ENCODE data around the gene EDN1. TPM values are rescaled to one million over a fixed set of nuclear protein-coding genes. Genes with fewer than 3 reads are reported as not detected.

The EDN1 gene
- total RNA-seq, 1 experiment from 2014 or later, result 25.6 TPM

GRCh38 chr6:12279322-12280091 lies 10.7 kb upstream of the EDN1 start:
- H3K4me3 ChIP-seq (ENCODE audit: low read length), result no peak overlapping the region

GRCh38 chr6:12280458-12280857 lies 9.7 kb upstream of the EDN1 start:
- Histone ChIP-seq H3K36me3 (ENCODE audit: low read depth, low read length) (no peaks in the 10 kb centered on the region), H3F3A (ENCODE audit: low read length, unreplicated experiment) (peaks cover 6% of the 10 kb centered on the region), H3K79me2 (ENCODE audit: low read length) (no peaks in the 10 kb centered on the region), H3K4me3 (ENCODE audit: low read length) (no peak overlapping the region), H3K4me2 (ENCODE audit: low read length) (0 out of 2 replicates have a peak overlapping the region, but pooled peaks have one; percentile 10), H4K20me1 (ENCODE audit: low read length) (no peaks in the 10 kb centered on the region), H3K9me3 (ENCODE audit: low read length) (no peaks in the 10 kb centered on the region), H2AFZ (ENCODE audit: low read length) (no peak overlapping the region), H3K27me3 (ENCODE audit: low read length) (no peaks in the 10 kb centered on the region), H3K9me2 (replicated peaks; ENCODE audit: low read length) (no peaks in the 10 kb centered on the region), H3K27ac (ENCODE audit: low read length) (no peak overlapping the region), H3K9ac (ENCODE audit: low read length) (no peak overlapping the region), H3K4me1 (ENCODE audit: insufficient read depth, low read length) (peaks cover 25% of the 10 kb centered on the region)
- peak; percentile 60 for ATAC-seq
- TF ChIP-seq EZH2 (IDR thresholded peaks at IDR 0.05; ENCODE audit: low read length, unreplicated experiment) (no peak), EZH2phosphoT487 (IDR thresholded peaks at IDR 0.05; ENCODE audit: borderline replicate concordance, low read length) (no peak)
- TF ChIP-seq, protein P1, sequence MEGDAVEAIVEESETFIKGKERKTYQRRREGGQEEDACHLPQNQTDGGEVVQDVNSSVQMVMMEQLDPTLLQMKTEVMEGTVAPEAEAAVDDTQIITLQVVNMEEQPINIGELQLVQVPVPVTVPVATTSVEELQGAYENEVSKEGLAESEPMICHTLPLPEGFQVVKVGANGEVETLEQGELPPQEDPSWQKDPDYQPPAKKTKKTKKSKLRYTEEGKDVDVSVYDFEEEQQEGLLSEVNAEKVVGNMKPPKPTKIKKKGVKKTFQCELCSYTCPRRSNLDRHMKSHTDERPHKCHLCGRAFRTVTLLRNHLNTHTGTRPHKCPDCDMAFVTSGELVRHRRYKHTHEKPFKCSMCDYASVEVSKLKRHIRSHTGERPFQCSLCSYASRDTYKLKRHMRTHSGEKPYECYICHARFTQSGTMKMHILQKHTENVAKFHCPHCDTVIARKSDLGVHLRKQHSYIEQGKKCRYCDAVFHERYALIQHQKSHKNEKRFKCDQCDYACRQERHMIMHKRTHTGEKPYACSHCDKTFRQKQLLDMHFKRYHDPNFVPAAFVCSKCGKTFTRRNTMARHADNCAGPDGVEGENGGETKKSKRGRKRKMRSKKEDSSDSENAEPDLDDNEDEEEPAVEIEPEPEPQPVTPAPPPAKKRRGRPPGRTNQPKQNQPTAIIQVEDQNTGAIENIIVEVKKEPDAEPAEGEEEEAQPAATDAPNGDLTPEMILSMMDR (conservative IDR thresholded peaks at IDR 0.05; ENCODE audit: low read depth, low read length), result no peak
- intact Hi-C loops (cut with micrococcal nuclease), result no loop called here
- POLR2A ChIA-PET (ENCODE audit: unreplicated experiment), result no interaction called here
- no TSS peak for BruUV-seq (replicated peaks)
- CTCF ChIA-PET, result interaction anchor here (0.5 kb wide), 1 partner anchor 144 kb away, joined by 3 read pairs; no protein-coding TSS in a partner anchor
- peak; percentile 72 for DNase-seq

More at GRCh38 chr6:12279322-12280091, 10.7 kb upstream of the EDN1 start:
- peaks cover 6% of the 10 kb centered on the region for H3F3A ChIP-seq (ENCODE audit: low read length, unreplicated experiment)
- H3K4me1 ChIP-seq (ENCODE audit: insufficient read depth, low read length), result peaks cover 29% of the 10 kb centered on the region
- H3K9me3 ChIP-seq (ENCODE audit: low read length), result no peaks in the 10 kb centered on the region
- peak overlapping the region; percentile 29 for H3K4me2 ChIP-seq (ENCODE audit: low read length)
- no peaks in the 10 kb centered on the region for H3K79me2 ChIP-seq (ENCODE audit: low read length)
- H3K36me3 ChIP-seq (ENCODE audit: low read depth, low read length), result no peaks in the 10 kb centered on the region
- ChIA-PET CTCF (interaction anchor here (1.7 kb wide), 1 partner anchor 8 kb away, joined by 5 read pairs; no protein-coding TSS in a partner anchor), POLR2A (ENCODE audit: unreplicated experiment) (no interaction called here)
- TF ChIP-seq, protein P1 (conservative IDR thresholded peaks at IDR 0.05; ENCODE audit: low read depth, low read length), result no peak
- TF ChIP-seq EZH2phosphoT487 (IDR thresholded peaks at IDR 0.05; ENCODE audit: borderline replicate concordance, low read length) (no peak), EZH2 (IDR thresholded peaks at IDR 0.05; ENCODE audit: low read length, unreplicated experiment) (no peak)
- intact Hi-C loops (cut with micrococcal nuclease), result no loop called here
- H3K9me2 ChIP-seq (replicated peaks; ENCODE audit: low read length), result no peaks in the 10 kb centered on the region
- no peak overlapping the region for H2AFZ ChIP-seq (ENCODE audit: low read length)
- no peak for DNase-seq
- no peaks in the 10 kb centered on the region for H4K20me1 ChIP-seq (ENCODE audit: low read length)
- BruUV-seq (replicated peaks), result no TSS peak
- H3K9ac ChIP-seq (ENCODE audit: low read length), result no peak overlapping the region; the same call in 1 of the 2 replicates
- ATAC-seq, result no peak
- no peaks in the 10 kb centered on the region for H3K27me3 ChIP-seq (ENCODE audit: low read length)
- peak overlapping the region; percentile 45 for H3K27ac ChIP-seq (ENCODE audit: low read length)

DNA sequence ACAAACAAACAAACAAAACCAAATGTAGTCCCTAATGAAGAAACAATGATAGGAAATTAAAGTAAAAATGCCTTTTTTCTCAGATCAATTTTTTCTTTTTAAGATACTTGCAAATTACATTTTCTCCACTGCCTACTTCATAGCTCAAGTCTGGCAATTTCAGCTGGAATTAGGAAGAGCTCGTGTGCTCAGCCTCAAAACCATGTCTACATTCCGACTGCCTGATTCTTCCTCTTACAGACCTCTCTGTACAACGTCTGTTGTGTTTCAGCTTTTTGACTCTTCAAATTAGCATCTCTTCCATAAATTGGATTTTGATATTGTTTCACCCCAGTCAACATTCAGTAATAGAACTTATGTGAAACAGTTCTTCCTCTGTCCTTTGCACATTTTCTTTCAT lies 9.3 kb upstream of the EDN1 start:
- no peak for TF ChIP-seq EZH2phosphoT487 (IDR thresholded peaks at IDR 0.05; ENCODE audit: borderline replicate concordance, low read length)
- TF ChIP-seq, protein P1 (conservative IDR thresholded peaks at IDR 0.05; ENCODE audit: low read depth, low read length), result no peak
- no peak for TF ChIP-seq EZH2 (IDR thresholded peaks at IDR 0.05; ENCODE audit: low read length, unreplicated experiment)
- DNase-seq, result no peak
- ATAC-seq, result no peak
- Histone ChIP-seq H4K20me1 (ENCODE audit: low read length) (no peaks in the 10 kb centered on the region), H3K9ac (ENCODE audit: low read length) (no peak overlapping the region), H3K4me1 (ENCODE audit: insufficient read depth, low read length) (peaks cover 25% of the 10 kb centered on the region), H3K9me3 (ENCODE audit: low read length) (no peaks in the 10 kb centered on the region), H3K4me2 (ENCODE audit: low read length) (0 out of 2 replicates have a peak overlapping the region, but pooled peaks have one; percentile 10), H3K36me3 (ENCODE audit: low read depth, low read length) (no peaks in the 10 kb centered on the region), H2AFZ (ENCODE audit: low read length) (no peak overlapping the region), H3K9me2 (replicated peaks; ENCODE audit: low read length) (no peaks in the 10 kb centered on the region), H3K27me3 (ENCODE audit: low read length) (no peaks in the 10 kb centered on the region), H3K27ac (ENCODE audit: low read length) (no peak overlapping the region), H3F3A (ENCODE audit: low read length, unreplicated experiment) (peaks cover 6% of the 10 kb centered on the region), H3K79me2 (ENCODE audit: low read length) (no peaks in the 10 kb centered on the region), H3K4me3 (ENCODE audit: low read length) (no peak overlapping the region)
- ChIA-PET POLR2A (ENCODE audit: unreplicated experiment) (no interaction called here), CTCF (no interaction called here)
- intact Hi-C loops (cut with micrococcal nuclease), result no loop called here
- no TSS peak for BruUV-seq (replicated peaks)
